HL-60 (cell line): ENCODE results near the gene PTGES3.

Source experiments
- CTCF ChIP-seq: IDR thresholded peaks from one replicate; pipeline ENCODE4 v1.5.1; 2011; ENCODE audit warnings: low read length, control low read depth, inconsistent platforms; ENCODE audit not compliant: insufficient read depth
- GABPA ChIP-seq: IDR thresholded peaks from 2 replicates; pipeline ENCODE4 v1.6.1; 2012; ENCODE audit warnings: low read depth
- POLR2AphosphoS5 ChIP-seq: IDR thresholded peaks from 2 replicates; pipeline ENCODE4 v1.6.1; 2012; ENCODE audit warnings: low read depth
- REST ChIP-seq: IDR thresholded peaks from 2 replicates; pipeline ENCODE4 v1.6.1; 2012; ENCODE audit warnings: low read depth; ENCODE audit not compliant: insufficient replicate concordance

GRCh38 chr12:56699020-56699661, 11.1 kb upstream of the PTGES3 start:
- TF ChIP-seq CTCF (no peak), POLR2AphosphoS5 (no peak), REST (no peak), GABPA (no peak)
